Spleen (tissue), 7 donors: ENCODE measurements around the gene C1QTNF1.

ENCODE experiments used
- POLR2A ChIP-seq, 3 donors: fragments of 450-650 bp; IDR thresholded peaks; one replicate each; pipeline ENCODE4 v1.5.1; 2017; ENCODE audit warnings: antibody characterized with exemption in 3 of 3, mild to moderate bottlenecking in 1 of 3
- POLR2AphosphoS5 ChIP-seq, 3 donors: sonication (generic); formaldehyde crosslinking; IDR thresholded peaks; one replicate each; pipeline ENCODE4 v1.5.1; 2017; ENCODE audit warnings: antibody characterized with exemption in 3 of 3
- TF ChIP-seq, protein P1 (sequence below), 11 experiments: fragments of 200-600 bp in 7 of 11; fragments of 450-650 bp in 4 of 11; sonication (generic) in 4 of 11; IDR thresholded peaks in 8 of 11; conservative IDR thresholded peaks in 3 of 11; 1 replicate in 7 of 11; 2 replicates in 4 of 11; pipeline versions ENCODE4 v1.4.0 to v1.8.0; 2016 to 2021; ENCODE audit warnings: antibody characterized with exemption in 11 of 11, inconsistent platforms in 4 of 11, mild to moderate bottlenecking in 1 of 11
- donor health status: DM: no; HTN: no; CAD: no; lungs with moderate emphysema.
- donor health status: DM: no; HTN: no; CAD: no.
- donor health status: DM: no; HTN: no; CAD: no.

DNA sequence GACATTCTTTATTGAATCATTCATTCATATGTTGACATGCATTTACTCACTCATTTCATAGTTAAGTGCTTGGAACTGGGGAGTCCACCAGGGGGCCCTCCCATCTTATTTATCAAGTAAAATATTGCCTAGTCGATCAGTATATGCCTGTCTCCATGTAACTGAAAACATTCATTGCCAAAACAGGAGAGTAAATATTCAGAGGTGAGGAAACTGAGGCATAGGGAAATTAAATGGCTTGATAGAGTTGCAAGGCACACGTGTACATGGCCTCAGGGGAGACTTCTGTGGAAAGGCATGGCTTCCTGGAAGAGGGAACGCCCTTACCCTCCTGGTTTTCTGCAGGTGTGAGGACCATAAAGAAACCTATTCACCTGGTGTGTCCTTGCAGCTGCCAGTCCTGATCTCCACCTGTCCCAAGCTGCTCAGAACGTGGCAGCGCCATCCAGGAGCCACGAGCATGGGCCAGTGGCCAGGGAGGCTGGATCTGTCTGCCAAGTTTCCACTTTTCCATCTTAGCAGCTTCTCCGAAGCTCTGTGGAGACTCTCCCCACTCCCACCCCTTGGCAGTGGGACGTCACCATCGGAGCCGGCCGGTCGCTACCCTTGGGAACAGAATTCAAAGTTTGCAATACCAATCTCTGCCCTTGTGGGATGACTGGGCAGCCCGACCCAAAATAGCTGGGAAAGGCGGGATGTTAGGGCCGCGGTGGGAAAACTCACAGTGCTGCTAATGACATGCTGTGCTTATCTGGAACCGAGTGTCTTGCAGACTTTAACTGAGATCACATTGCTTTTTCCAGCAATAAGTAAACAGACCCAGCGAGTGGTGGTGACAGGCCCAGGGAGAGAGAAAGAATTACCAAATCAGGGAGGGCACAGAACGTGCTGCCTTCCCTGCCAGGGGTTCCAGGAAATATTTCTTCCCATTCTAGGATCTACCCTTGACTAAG lies 4.1 kb upstream of the C1QTNF1 start:
- TF ChIP-seq, protein P1, sequence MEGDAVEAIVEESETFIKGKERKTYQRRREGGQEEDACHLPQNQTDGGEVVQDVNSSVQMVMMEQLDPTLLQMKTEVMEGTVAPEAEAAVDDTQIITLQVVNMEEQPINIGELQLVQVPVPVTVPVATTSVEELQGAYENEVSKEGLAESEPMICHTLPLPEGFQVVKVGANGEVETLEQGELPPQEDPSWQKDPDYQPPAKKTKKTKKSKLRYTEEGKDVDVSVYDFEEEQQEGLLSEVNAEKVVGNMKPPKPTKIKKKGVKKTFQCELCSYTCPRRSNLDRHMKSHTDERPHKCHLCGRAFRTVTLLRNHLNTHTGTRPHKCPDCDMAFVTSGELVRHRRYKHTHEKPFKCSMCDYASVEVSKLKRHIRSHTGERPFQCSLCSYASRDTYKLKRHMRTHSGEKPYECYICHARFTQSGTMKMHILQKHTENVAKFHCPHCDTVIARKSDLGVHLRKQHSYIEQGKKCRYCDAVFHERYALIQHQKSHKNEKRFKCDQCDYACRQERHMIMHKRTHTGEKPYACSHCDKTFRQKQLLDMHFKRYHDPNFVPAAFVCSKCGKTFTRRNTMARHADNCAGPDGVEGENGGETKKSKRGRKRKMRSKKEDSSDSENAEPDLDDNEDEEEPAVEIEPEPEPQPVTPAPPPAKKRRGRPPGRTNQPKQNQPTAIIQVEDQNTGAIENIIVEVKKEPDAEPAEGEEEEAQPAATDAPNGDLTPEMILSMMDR (IDR thresholded peaks at IDR 0.05 in 8 of 11, conservative IDR thresholded peaks at IDR 0.05 in 3 of 11): peak; percentile 26 to 70 (median 58)
- TF ChIP-seq POLR2A (IDR thresholded peaks at IDR 0.05): no peak
- TF ChIP-seq POLR2AphosphoS5 (IDR thresholded peaks at IDR 0.05): no peak
